Measurements from ENCODE around the gene HOXB7. TPM values are rescaled to one million over a fixed set of nuclear protein-coding genes. Genes with fewer than 3 reads are reported as not detected.

Gene HOXB7
- total RNA-seq, 2 experiments from 2014 or later, result 9.2 to 16.3 TPM

DNA sequence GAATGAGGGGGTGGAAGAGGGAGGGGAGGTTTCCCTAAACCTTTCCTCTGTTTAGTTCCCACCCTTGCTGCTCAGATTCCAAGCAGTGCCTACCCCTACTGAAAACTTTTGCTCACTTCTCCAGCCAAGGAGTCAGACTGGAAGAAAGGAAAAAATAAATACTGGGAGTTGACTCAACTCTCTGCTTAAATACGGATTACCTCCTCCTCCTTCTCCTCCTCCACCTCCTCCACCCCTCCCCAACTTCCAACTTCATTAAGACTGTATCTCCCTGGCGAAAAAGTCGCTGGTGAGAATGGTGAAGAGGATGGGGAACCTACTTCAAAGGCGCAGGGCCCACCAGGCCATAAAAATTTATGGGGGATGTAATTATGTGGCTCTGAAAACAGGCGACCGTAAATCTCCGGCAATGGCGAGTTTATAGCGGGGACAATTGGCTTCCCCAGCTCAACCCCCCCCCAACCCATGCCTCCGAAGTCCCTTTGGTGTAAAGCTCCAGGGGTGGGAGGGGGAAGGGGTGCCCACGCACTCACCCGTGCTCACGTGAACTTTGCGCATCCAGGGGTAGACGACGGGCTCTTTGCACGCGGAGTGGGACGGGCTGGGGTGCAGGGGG lies 33.4 kb downstream of the HOXB7 start:
- Histone ChIP-seq H3K9me2 (ENCODE audit: insufficient read depth, low read length) (no peaks in the 10 kb centered on the region), H3K9me3 (ENCODE audit: low read length) (no peaks in the 10 kb centered on the region), H3K4me1 (ENCODE audit: insufficient read depth, low read length, poor library complexity, severe bottlenecking) (peaks cover 19% of the 10 kb centered on the region), H4K20me1 (ENCODE audit: insufficient read depth, low read length) (no peaks in the 10 kb centered on the region), H3K79me2 (ENCODE audit: insufficient read depth, low read depth, low read length) (peaks cover 6% of the 10 kb centered on the region; the same call in 1 of the 2 replicates), H2AFZ (ENCODE audit: low read length) (peak overlapping the region; percentile 45; the same call in 1 of the 2 replicates), H3K27ac (ENCODE audit: low read depth, low read length, poor library complexity, severe bottlenecking) (no peak overlapping the region), H3K4me3 (ENCODE audit: low read depth, low read length, poor library complexity, severe bottlenecking) (peak overlapping the region; percentile 85), H3K36me3 (ENCODE audit: insufficient read depth, low read length) (peaks cover 5% of the 10 kb centered on the region; the same call in 1 of the 2 replicates), H3K4me2 (ENCODE audit: low read length) (peak overlapping the region; percentile 77)
- CTCF ChIA-PET (ENCODE audit: unreplicated experiment), result interaction anchor here (0.6 kb wide), 2 partner anchors 29 to 330 kb away, joined by 6 to 8 read pairs; no protein-coding TSS in a partner anchor
- TF ChIP-seq, protein P1, sequence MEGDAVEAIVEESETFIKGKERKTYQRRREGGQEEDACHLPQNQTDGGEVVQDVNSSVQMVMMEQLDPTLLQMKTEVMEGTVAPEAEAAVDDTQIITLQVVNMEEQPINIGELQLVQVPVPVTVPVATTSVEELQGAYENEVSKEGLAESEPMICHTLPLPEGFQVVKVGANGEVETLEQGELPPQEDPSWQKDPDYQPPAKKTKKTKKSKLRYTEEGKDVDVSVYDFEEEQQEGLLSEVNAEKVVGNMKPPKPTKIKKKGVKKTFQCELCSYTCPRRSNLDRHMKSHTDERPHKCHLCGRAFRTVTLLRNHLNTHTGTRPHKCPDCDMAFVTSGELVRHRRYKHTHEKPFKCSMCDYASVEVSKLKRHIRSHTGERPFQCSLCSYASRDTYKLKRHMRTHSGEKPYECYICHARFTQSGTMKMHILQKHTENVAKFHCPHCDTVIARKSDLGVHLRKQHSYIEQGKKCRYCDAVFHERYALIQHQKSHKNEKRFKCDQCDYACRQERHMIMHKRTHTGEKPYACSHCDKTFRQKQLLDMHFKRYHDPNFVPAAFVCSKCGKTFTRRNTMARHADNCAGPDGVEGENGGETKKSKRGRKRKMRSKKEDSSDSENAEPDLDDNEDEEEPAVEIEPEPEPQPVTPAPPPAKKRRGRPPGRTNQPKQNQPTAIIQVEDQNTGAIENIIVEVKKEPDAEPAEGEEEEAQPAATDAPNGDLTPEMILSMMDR (conservative IDR thresholded peaks at IDR 0.05; ENCODE audit: low read length), result no peak
- TF ChIP-seq EZH2phosphoT487 (IDR thresholded peaks at IDR 0.05; ENCODE audit: borderline replicate concordance, low read depth, low read length), result no peak
- POLR2A ChIA-PET, result no interaction called here
- peak; percentile 25 for DNase-seq (ENCODE audit: low spot score)
- no TSS peak for BruUV-seq (replicated peaks)
- intact Hi-C loops (cut with micrococcal nuclease; ENCODE audit: unreplicated experiment), result no loop called here

DNA sequence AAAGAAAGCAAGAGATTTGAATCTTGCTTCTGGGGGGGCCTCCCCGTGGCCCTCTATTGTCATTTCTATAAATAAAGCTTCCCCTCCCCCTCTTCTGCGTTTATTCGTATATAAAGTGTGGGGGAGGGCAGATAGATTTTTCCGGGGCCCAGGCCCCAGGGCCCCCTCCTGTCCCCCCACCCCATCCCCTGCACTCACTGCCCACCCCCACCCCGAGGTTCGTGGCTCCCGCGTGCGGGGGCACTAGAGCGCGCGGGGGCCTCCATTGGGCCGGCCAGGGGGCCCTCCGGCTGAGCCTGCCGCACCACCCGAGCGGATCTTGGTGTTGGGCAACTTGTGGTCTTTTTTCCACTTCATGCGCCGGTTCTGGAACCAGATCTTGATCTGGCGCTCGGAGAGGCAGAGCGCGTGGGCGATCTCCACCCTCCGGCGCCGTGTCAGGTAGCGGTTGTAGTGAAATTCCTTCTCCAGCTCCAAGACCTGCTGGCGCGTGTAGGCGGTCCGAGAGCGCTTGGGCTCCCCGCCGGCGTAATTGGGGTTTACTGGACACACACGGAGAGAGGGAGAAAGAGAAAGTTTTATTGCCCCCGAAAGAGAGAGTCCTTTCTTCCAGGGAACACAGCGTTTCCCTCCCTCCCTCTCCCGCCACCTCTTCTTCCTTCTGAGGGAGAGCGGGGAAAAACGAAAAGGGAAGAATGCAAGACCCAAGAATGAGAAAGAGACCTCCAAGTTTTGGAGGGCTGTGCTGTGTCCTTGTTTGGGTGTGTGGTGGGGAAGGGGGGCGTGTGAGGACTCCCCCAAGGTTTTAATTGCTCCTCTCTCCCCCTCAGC lies 34.1 kb downstream of the HOXB7 start:
- H3K9me2 ChIP-seq (ENCODE audit: insufficient read depth, low read length), result no peaks in the 10 kb centered on the region
- POLR2A ChIA-PET, result no interaction called here
- peaks cover 5% of the 10 kb centered on the region; the same call in 1 of the 2 replicates for H3K36me3 ChIP-seq (ENCODE audit: insufficient read depth, low read length)
- CTCF ChIA-PET (ENCODE audit: unreplicated experiment), result interaction anchor here (0.6 kb wide), 1 partner anchor 28 kb away, joined by 6 read pairs; no protein-coding TSS in a partner anchor
- no peaks in the 10 kb centered on the region for H4K20me1 ChIP-seq (ENCODE audit: insufficient read depth, low read length)
- H3K27ac ChIP-seq (ENCODE audit: low read depth, low read length, poor library complexity, severe bottlenecking), result no peak overlapping the region
- peaks cover 19% of the 10 kb centered on the region for H3K4me1 ChIP-seq (ENCODE audit: insufficient read depth, low read length, poor library complexity, severe bottlenecking)
- peak overlapping the region; percentile 77 for H3K4me2 ChIP-seq (ENCODE audit: low read length)
- intact Hi-C loops (cut with micrococcal nuclease; ENCODE audit: unreplicated experiment), result no loop called here
- H3K79me2 ChIP-seq (ENCODE audit: insufficient read depth, low read depth, low read length), result peaks cover 6% of the 10 kb centered on the region; the same call in 1 of the 2 replicates
- DNase-seq (ENCODE audit: low spot score), result no peak
- H2AFZ ChIP-seq (ENCODE audit: low read length), result no peak overlapping the region
- TF ChIP-seq EZH2phosphoT487 (IDR thresholded peaks at IDR 0.05; ENCODE audit: borderline replicate concordance, low read depth, low read length), result no peak
- TF ChIP-seq, protein P1 (conservative IDR thresholded peaks at IDR 0.05; ENCODE audit: low read length), result no peak
- no TSS peak for BruUV-seq (replicated peaks)
- H3K4me3 ChIP-seq (ENCODE audit: low read depth, low read length, poor library complexity, severe bottlenecking), result peak overlapping the region; percentile 85
- no peaks in the 10 kb centered on the region for H3K9me3 ChIP-seq (ENCODE audit: low read length)

Measured in OCI-LY7 (cell line).